ENCODE data around the gene SIX5.
"Not testable (repeated sequence)": the region's sequence is repeated elsewhere in the genome, so short reads cannot be mapped to it uniquely, and the experiment has no call there.

SIX5 gene

DNA sequence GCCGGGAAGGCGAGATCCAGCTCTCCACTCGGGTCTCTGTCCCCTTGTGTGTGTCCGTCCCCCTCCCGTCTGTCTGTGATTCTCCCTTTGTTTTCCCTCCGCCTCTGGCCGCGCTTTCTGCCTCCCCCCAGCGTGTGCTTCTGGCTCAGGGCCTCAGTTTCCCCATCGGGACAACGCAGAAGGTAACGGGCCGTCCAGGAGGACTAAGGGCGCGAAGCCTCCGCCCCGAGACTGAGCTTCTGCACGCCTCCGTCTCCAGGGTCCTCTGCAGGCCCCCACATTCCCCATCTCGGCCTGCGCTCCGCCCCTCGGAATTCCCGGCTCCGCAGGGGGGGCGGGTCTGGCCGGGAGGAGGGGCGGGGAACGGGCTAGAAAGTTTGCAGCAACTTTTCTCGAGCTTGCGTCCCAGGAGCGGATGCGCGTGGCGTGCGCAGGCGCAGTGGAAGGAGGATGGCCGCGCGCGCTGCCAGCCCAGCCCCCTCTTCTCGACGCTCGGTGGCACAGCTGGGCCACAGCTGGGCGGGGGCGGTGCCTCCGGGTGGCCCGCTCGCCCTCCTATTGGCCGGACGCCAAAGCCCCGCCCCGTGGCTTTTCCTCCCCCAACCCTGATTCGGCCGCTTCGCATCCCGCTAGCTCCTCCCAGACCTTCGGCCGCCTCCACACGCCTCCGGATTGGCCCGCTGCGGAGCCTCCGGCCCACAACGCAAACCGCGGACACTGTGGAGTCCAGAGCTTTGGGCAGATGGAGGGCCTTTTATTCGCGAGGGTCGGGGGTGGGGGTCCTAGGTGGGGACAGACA lies at the start of gene SIX5:
Gene SIX5, minus strand, starts transcription at position 269 of the 799 bp plus-strand sequence. CDS start 408 bp downstream, outside the sequence.
- peak; percentile 59 to 68 for DNase-seq

DNA sequence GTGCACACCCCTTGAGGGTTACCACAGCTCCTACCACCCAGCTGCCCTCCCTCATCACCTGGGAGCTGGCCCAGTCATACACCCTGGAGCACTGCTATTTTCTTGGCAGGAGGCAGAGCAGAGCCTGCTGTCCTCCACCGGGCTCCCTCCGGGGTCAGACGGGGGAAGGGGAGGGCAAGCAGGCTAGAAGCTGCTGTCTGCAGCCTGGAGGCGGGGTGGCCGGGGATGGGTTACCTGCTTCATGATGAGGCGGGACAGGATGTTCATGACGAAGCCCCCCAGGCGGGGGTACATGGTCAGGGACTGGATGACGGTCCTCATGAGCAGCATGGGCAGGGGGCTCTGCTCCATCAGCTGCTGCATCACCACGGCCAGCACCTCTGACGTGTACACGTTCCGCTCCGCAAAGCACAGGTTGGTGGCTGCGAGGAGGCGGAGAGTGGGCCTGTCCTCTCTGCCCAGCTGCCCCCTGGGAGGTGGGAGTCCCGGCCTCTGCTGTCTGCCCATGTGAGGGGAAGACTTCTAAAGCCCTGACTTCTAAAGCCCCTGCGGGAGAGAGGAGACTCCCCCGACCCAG lies 48.8 kb upstream of the SIX5 start:
- no peak for DNase-seq

DNA sequence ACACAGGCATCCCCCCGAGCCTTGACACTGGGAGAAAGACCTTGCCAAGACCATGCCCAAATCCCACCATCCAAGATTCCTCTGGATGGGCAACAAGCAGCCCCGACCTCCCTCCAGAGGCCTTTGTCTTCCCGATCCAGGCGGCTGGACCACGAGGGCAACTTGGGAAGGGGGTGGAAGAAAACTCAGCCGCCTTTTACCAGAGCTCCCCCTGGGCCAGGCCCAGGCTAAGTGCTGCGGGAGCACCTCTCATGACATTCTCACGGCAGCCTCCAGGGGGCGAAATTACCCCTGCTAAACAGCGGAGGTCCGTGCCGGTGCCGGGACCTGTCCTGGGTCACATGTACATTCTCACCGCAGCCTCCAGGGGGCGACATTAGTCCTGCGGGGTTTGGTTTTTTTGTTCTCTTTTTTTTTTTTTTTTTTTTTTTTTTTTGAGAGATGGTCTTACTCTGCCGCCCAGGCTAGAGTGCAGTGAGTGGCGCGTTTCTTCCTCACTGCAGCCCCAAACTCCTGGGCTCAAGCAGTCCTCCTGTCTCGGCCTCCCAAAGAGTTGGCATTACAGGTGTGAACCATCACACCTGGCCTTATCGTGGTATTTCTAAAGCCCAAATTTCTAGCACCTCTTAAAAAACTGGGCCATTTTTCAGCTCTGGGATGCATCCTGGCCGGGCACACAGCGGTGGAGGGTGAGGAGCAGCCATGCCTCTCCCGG lies 48.1 kb upstream of the SIX5 start:
- peak; percentile 84 to 86 for DNase-seq

DNA sequence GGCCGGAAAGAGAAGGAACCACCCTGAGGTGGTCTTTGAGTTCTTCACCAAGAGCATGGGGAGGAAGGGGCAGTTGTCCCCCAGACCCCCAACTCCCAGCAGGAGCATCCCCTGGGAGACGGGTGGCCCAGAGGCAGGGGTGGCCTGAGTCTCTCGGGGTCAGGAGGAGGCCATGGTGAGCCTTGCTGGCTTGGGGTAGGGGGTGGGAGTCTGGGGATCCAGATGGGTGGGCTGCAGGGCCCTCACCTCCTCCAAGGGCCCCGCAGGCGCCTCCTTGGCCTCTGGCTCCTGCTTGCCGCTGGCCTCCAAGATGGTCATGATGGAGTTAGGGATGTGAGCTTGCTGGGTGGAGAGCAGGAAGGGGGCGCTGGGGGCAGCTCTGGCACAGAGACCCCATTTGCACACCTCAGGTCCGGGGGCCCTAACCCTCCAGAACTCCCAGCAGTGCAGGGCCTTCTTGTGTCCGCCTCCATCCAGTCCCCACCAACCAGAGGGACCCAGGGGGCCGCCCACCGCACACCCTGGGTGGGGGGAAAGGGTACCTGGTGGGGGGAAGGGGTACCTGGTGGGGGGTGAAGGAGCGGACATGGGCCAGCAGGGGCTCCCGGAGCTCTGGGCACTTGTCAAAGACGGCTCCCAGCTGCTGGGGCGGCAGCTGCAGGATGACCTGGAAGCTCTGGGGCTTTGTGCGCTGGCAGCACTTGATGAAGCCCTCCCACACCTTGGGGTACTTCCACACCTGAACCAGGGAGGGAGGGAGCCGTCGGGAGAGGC lies 47.4 kb upstream of the SIX5 start:
- no peak for DNase-seq

DNA sequence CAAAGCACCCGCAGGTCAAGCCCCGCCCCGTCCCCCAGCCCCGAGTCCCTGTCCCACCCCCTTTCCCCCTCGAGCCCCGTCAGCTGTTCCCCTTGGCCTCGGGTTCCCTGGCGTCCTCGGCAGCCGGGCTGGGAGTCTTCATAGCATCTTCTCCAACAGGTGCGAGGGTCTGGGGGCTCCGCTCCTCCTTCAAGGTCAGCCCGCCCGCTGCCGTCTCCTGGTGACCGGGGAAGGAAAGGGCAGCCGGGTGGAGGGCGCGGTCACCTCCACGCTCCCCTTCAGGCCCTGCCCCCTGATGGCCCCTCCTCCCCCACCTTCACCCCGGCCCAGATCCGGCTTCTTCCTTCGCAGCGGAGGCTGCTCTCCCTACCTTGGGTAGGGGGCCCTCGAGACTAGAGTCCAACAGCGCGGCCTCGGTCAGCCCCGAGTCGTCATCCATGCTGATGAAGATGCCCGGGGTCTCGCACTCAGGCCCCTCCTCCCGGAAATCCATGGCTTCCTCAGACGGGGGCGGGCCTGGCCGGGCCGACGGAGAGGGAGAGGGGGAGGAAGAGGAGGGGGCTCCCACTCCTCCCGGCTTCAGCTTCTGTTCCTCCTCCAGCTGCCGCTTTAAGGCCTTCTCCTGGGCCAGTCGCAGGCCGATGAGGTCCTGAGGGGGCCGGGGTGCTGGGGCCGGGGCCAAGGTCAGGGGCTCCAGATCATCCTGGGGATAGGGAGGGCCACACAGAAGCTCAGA lies 46.6 kb upstream of the SIX5 start:
- no peak for DNase-seq

DNA sequence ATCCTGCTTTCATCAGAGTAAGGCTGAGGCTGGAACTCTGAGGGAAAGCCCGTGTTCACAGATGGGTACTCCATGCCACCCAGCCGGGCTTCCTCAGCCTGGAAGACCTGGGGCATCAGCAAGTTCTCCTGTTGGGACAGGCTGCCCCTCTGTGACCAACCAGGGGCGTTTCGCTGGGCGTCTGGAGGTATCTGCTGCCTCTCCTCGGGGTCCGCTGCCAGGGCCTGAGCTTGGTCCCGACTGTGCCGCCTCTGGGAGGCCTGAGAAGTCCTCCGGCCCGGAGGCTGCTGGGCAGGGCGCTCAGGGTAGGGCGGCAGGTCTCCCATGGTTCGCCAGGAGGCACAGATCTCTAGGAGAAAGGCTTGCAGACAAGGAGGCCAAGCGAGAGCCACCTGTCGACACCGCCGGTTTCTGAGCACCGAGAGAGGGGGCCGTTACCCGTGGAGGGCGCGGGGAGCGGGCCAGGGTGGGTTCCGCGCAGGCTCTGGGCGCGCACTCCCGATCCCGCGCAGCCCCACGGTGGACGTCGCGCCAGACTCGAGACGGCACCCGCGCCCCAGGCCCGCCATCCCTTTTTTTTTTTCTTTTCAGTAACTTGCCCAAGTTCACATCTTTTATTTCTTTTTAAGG lies 45.9 kb upstream of the SIX5 start, which contains the start of gene RSPH6A:
Gene RSPH6A, minus strand, starts transcription at position 458 of the 630 bp plus-strand sequence. Its CDS starts 132 bp downstream, at position 326.
- no peak for DNase-seq

DNA sequence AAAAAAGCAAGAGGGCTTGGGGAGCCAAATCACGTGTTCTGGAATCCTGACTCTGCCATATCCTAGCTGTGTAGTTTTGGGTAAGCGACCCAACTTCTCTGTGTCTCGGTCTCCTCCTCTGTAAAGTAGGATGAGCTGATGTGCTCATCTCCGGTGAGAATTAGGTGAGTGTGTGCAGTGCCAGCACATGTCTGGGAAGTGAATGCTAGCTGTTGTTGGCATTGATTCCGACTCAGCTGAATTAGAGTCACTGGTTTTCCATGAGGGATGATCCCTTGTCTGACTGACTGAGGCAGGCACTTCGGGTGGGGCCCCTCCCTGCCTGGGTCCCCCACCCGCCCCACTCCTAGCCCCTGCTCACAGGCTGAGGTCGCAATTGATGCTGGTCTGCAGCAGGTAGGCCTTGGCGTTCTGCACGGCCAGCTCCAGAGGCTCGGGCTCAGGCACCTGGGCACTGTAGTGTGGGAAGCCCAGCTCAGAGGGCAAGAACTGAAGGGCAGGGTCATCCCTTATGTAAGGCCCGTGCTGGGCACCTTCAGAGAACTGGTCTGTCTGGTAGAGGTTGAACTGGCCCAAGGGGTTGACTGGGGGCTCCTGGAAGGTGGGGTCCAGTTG lies 45.2 kb upstream of the SIX5 start:
- DNase-seq, result no peak

DNA sequence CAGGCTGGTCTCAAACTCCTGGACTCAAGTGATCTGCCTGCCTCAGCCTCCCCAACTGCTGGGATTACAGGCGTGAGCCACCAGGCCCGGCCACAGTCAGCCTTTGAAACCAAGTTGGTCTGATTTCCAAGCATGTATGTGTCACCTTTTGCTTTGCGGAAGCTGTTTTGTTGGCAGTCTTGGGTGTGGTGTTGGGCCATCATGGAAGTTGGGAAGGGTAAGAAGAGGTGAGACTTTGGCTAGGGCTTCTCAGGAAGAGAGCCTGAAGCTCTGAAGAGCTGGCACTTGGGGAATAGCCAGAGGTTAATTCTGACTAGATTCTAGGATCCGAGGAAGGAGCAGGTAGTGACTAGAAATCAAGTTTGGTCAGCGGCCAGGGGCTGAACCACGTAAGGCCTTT lies 43.2 kb upstream of the SIX5 start:
- no peak for DNase-seq

DNA sequence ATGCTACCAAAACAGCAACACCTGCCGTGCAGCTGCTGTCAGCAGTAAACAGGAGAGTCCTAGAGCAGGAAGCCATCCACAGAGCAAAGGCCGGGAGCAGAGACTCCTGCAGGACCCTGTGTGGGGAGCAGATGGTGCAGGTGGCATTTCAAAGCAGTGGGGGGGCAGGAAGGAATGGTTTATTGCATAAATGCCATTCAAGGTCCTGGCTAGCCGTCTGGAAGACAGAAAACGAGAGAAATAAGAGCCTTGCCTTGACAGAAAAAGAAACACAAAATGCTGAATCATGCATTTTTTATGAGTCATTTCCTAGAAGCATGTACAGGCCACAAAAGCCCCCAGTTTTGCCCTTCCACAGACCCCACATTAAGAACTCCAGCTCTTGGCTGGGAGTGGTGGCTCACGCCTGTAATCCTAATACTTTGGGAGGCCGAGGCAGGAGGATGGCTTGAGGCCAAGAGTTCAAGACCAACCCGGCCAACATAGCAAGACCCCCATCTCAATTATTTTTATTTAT lies 40.6 kb upstream of the SIX5 start:
- DNase-seq, result peak in 1 of 2 experiments; percentile 22

DNA sequence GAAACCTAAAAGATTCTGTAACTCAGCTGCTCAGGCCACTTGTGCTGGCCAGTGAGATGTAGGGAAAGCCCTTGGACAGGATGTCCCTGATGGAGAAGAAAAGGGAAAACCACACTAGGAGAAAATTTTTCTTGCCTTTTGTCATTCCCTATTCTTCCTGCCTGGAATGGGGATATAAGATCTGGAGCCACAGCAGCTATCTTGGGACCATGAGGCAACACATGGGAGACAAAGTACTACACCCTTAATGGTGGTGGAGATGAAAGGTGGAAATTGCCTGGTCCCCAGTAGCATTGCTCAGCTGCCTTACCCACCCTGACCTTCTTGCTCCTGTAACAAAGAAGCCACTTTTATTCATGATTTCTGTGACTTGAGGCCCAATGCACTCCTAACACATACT lies 36.7 kb upstream of the SIX5 start:
- no peak for DNase-seq

DNA sequence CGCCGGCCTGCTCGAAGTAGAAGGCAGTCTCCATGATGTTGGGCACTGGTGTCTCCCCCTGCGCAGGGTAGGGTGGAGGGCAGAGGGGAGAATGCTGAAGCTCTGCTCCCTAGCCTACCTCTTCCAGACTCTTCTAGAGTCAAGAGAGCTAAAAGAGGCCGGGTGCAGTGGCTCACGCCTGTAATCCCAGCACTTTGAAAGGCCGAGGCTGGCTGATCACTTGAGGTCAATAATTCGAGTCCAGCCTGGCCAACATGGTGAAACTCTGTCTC lies 35.8 kb upstream of the SIX5 start:
- no peak for DNase-seq

DNA sequence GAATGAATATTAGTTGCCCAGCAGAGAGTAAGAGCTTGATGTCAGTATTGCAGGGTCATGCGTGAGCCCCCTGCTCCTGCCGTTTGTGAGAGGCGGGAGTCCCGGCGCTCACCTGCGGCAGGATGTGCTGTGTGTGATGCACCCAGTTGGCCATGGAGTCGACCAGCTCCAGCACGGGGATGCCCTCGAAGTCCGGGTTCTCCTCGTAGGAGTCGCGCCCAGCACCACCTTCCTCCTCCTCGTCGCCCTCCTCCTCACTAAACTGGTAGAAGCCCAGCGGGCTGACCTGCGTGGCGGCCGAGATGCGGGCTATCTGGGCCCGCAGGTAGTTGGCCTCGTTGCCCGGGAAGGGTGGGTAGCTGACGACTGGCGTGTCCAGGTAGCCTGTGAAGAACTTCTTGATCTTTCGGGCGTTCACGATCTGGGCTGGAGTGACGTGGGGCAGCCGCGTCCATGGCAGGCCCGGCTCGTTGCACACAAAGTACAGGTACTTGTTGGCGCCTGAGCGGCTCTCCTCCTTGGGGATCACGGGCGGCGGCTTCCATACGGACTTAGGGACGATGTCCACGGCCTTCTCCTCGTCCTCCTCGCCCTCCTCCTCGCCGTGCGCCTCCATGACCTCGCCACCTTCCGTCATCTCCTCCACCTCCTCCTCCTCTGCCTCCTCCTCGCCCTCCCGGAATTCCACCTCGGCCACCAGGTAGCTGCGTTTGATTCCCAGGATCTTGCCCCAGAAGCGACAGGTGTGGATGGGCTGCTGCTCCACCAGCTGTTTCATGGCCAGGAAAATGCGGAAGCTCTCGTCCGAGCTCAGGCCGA lies 35.3 kb upstream of the SIX5 start:
- DNase-seq, result no peak

DNA sequence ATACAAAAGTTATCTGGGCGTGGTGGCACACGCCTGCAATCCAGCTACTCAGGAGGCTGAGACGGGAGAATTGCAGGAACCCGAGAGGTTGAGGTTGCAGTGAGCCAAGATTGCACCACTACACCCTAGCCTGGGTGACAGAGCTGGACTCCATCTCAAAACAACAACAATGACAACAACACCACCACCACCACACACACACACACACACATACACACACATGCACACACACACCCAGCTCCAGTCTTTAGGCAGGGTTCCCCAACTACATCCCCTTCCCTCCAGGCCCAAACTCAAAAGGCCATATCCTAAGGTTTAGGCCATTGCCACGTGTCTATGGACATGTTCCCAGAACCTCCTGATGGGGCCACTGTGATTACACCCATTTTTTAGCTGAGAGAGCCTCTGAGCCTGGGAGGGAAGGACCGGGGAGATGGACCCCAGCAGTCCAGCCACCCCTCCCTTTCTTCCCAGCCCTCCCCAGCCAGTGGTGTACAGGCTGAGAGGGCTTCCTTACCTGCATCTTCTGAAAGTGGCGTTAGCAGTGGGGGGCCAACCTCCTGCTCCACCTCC lies 32.6 kb upstream of the SIX5 start:
- DNase-seq, result no peak

DNA sequence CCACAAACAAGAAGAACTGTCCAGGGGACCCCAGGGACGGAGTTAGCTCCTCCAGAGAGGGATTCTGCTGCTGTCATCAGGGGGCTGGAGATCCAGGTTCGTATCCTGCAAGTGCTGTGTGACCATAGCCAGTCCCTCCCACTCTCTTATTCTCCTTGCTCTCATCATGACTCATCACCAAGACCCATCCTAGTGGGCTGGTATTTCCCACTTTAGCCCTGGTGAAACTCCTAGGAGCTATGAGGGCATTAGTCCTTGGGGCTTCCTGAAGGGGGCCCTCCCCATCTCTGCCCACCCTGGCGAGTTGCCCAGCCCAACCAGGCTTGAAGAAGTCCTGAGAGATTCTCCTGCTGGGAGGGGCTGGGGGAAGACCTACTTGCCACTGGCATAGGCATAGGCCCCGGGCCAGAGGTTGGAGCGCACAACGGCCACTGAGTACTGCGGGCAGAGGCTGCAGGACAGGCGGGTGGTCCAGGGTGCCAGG lies 31.1 kb upstream of the SIX5 start:
- no peak for DNase-seq

DNA sequence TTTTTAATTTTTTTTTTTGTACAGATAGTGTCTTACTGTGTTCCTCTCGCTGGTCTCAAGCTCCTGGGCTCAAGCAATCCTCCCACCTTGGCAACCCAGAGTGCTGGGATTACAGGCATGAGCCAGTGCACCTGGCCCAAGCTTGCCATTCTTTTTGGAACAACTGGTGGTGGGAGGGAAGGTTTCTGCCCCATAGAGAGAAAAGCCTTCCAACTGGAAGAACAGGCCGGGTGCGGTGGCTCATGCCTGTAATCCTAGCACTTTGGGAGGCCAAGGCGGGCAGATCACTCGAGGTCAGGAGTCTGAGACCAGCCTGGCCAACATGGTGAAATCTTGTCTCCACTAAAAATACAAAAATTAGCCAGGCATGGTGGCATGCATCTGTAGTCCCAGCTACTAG lies 30.5 kb upstream of the SIX5 start:
- not testable (repeated sequence) for DNase-seq

DNA sequence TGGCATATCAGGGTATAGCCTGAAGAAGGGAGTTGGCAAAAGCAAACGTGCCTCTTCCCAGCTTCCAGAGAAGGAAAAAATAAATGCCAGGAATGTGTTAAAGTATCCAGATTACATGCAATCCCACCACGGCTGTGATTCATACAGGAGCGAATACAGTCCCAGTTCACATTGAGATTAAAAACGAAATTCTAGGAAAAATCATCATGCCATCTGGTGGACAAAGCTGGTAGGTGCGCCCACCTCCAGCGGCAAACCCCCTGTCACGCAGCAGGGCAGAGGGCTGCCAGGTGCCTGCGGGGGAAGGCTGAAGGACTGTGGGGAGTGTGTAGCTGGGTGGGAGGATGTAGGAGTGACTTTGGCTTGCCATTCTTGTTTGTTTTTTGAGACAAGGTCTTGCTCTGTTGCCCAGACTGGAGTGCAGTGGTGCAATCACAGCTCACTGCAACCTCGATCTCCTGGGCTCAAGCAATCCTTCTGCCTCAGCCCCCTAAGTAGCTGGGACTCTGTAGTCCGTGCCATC lies 30.0 kb upstream of the SIX5 start:
- peak; percentile 27 to 31 for DNase-seq

DNA sequence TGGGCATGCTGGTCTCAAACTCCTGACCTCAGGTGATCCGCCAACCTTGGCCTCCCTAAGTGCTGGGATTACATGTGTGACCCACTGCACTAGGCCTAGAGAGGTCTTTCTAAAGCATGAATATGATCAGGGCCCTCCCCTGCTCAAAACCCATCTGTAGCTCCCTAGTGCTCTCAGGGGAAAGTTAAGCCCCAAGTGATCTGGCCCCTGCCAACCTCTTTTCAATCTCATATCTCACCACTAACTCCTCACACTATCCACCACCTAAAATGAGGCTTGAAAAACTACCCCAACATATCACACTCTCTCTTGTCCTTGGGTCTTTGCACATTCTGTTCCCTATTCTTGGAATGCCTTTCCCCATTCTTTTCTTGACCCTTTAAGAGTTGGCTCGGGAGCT lies 25.6 kb upstream of the SIX5 start:
- DNase-seq, result no peak

DNA sequence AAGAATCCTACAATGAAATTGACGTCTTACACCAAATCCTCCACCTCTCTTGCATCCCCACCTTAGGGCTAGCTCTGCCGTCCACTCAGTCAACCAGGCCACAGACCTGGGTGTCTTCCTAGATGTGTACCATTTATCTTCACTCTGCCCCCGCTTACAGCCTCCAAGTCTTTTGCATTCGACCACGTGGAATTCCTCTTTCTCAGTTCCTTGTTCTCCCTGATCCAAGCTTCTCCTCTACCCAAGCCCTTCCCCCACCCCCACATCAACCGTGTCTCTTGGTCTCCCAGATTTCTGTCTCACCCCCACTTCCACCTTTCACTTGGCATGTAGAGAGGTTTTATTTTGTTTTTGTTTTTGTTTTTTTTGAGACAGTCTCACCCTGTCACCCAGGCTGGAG lies 24.8 kb upstream of the SIX5 start:
- no peak for DNase-seq

DNA sequence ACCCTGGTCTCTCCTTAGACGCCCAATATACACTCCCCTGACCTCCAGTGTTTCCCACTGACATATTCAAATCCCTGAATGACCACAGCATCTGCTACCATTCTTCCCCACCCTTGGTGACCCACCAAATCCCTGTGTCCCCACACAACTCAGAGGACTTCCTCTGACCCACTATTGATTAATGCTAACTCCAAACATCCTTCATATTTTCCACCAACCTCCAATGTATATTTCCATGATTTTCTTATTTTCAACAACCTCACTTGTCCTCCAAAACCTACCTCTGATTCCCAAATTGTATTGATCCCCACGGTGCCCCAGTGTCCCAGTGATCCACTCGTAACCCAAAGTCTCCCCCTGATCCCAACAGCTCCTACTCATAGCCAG lies 24.1 kb upstream of the SIX5 start:
- DNase-seq, result no peak
